Stomach (tissue), 4 donors: ENCODE measurements around the gene TTC39B.

Experiments used
- EP300 ChIP-seq: sonication (generic); formaldehyde crosslinking; IDR thresholded peaks from one replicate; pipeline ENCODE4 v1.6.1; 2017; ENCODE audit warnings: antibody characterized with exemption
- POLR2A ChIP-seq, 4 donors: fragments of 450-650 bp; IDR thresholded peaks; one replicate each; pipeline ENCODE4 v1.6.1; 2016; ENCODE audit warnings: antibody characterized with exemption in 4 of 4, control low read depth in 2 of 4, mild to moderate bottlenecking in 1 of 4, moderate library complexity in 1 of 4
- POLR2AphosphoS5 ChIP-seq, 3 donors: sonication (generic); formaldehyde crosslinking; IDR thresholded peaks; one replicate each; pipeline ENCODE4 v1.6.1; 2016; ENCODE audit warnings: antibody characterized with exemption in 3 of 3
- TF ChIP-seq, protein P1 (sequence below), 7 experiments: fragments of 450-650 bp in 4 of 7; fragments of 200-600 bp in 3 of 7; sonication (generic) in 3 of 7; IDR thresholded peaks; one replicate each; pipeline ENCODE4 v1.5.1; 2016 to 2019; ENCODE audit warnings: antibody characterized with exemption in 7 of 7, control low read depth in 2 of 7, mild to moderate bottlenecking in 1 of 7

DNA sequence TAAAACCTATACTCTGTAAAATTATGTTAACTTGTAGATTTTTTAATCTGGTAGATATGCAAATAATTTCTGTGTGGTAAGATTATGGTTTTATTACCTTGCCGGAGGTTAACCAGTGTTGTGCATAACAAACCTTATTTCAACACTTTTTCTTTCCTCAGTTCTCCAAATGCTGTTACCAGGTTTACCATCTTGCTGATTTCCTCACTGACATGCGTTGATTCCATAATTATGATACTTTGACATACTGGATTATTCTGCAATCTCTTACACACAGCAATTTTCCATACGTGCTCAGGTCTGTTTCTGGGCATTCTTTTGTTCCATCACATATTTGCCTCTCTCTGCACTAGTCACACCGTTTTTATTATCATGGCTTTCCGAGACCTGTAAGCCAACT lies 77.6 kb downstream of the TTC39B start:
- TF ChIP-seq, protein P1, sequence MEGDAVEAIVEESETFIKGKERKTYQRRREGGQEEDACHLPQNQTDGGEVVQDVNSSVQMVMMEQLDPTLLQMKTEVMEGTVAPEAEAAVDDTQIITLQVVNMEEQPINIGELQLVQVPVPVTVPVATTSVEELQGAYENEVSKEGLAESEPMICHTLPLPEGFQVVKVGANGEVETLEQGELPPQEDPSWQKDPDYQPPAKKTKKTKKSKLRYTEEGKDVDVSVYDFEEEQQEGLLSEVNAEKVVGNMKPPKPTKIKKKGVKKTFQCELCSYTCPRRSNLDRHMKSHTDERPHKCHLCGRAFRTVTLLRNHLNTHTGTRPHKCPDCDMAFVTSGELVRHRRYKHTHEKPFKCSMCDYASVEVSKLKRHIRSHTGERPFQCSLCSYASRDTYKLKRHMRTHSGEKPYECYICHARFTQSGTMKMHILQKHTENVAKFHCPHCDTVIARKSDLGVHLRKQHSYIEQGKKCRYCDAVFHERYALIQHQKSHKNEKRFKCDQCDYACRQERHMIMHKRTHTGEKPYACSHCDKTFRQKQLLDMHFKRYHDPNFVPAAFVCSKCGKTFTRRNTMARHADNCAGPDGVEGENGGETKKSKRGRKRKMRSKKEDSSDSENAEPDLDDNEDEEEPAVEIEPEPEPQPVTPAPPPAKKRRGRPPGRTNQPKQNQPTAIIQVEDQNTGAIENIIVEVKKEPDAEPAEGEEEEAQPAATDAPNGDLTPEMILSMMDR (IDR thresholded peaks at IDR 0.05): no peak
- TF ChIP-seq POLR2A (IDR thresholded peaks at IDR 0.05) (no peak), POLR2AphosphoS5 (IDR thresholded peaks at IDR 0.05) (no peak), EP300 (no peak)
